Body of pancreas (tissue), 4 donors: ENCODE measurements around the gene BCL7A. TPM values are rescaled to one million over a fixed set of nuclear protein-coding genes. Genes with fewer than 3 reads are reported as not detected.
"Not testable (repeated sequence)": the region's sequence is repeated elsewhere in the genome, so short reads cannot be mapped to it uniquely, and the experiment has no call there.

Experiments
- ATAC-seq: fragments of 150-250 bp; one replicate; pipeline ENCODE4 v1.9.1; 2016
- DNase-seq, 4 donors: peaks; one replicate each; pipeline ENCODE4 v3.0.0-alpha.2; 2019
- H3K27ac ChIP-seq, 4 donors: fragments of 200-600 bp; sonication (generic); 1 replicate in 3 of 4; 2 replicates in 1 of 4; pipeline versions ENCODE4 v1.5.1 to v1.6.1; 2016 to 2019; ENCODE audit warnings: mild to moderate bottlenecking in 1 of 4, mixed read lengths in 1 of 4, moderate library complexity in 1 of 4
- H3K27me3 ChIP-seq, 2 donors: fragments of 200-600 bp; sonication (generic); one replicate each; pipeline ENCODE4 v1.6.0; 2016; ENCODE audit warnings: mild to moderate bottlenecking in 1 of 2
- H3K36me3 ChIP-seq, 2 donors: fragments of 200-600 bp; sonication (generic); replicated peaks in 1 of 2; 2 replicates each; pipeline ENCODE4 v1.5.1; 2016; ENCODE audit warnings: low read depth in 2 of 2; ENCODE audit not compliant: insufficient read depth in 1 of 2
- H3K4me1 ChIP-seq: fragments of 200-600 bp; sonication (generic); one replicate; pipeline ENCODE4 v1.6.0; 2016
- H3K4me3 ChIP-seq, 2 donors: fragments of 200-600 bp; sonication (generic); 1 replicate in 1 of 2; 2 replicates in 1 of 2; pipeline ENCODE4 v1.5.1; 2016 to 2019
- H3K9me3 ChIP-seq, 3 donors: fragments of 200-600 bp; sonication (generic); 1 replicate in 2 of 3; 2 replicates in 1 of 3; pipeline ENCODE4 v1.5.1; 2016
- CTCF ChIP-seq, 7 experiments: fragments of 450-650 bp in 4 of 7; fragments of 200-600 bp in 3 of 7; sonication (generic) in 3 of 7; IDR thresholded peaks; one replicate each; pipeline ENCODE4 v1.5.1; 2016 to 2019; ENCODE audit warnings: antibody characterized with exemption in 7 of 7
- POLR2A ChIP-seq, 3 donors: fragments of 450-650 bp; IDR thresholded peaks; one replicate each; pipeline ENCODE4 v1.6.1; 2016; ENCODE audit warnings: antibody characterized with exemption in 3 of 3, mild to moderate bottlenecking in 2 of 3
- WGBS, 2 donors: methylation state at CpG; one replicate each; pipeline ENCODE4 v1.1.5; 2017; 5-methylcytosine and 5-hydroxymethylcytosine counted together
- intact Hi-C: fragments of 100-400 bp; cut with DNase I; formaldehyde crosslinking; loops from one replicate; pipeline ENCODE4 v1.15.1; 2023
- total RNA-seq, 2 donors: library from RNA; depleted of rRNA; stranded (reverse); fragments of >200 nt; gene quantifications; one replicate each; pipeline ENCODE4 v1.1.0, GENCODE V29; 2016

BCL7A gene
- total RNA-seq, 2 donors from 2014 or later, result 19.1 to 25.2 TPM

- H3K27ac ChIP-seq, result no peak overlapping the region
- no peaks in the 10 kb centered on the region for H3K4me1 ChIP-seq
- no peaks in the 10 kb centered on the region for H3K9me3 ChIP-seq
- TF ChIP-seq POLR2A (IDR thresholded peaks at IDR 0.05), result no peak
- TF ChIP-seq CTCF (IDR thresholded peaks at IDR 0.05), result no peak
- no peaks in the 10 kb centered on the region for H3K27me3 ChIP-seq
- no peak overlapping the region for H3K4me3 ChIP-seq
- DNase-seq, result no peak
- H3K36me3 ChIP-seq, result no peaks in the 10 kb centered on the region
- no peak for ATAC-seq
- WGBS, 2 donors, result 58 to 67% methylated on average over 13 of the region's 13 CpGs
- intact Hi-C loops, result no loop called here
Measured at GRCh38 chr12:121983536-121984210, 38.0 kb upstream of the BCL7A start.

GRCh38 chr12:121986489-121987245 lies 35.0 kb upstream of the BCL7A start:
- Histone ChIP-seq H3K27ac (no peak overlapping the region), H3K4me3 (no peak overlapping the region), H3K9me3 (no peaks in the 10 kb centered on the region), H3K27me3 (no peaks in the 10 kb centered on the region), H3K4me1 (no peaks in the 10 kb centered on the region), H3K36me3 (no peaks in the 10 kb centered on the region)
- TF ChIP-seq CTCF (IDR thresholded peaks at IDR 0.05), result no peak
- TF ChIP-seq POLR2A (IDR thresholded peaks at IDR 0.05), result no peak
- no peak for DNase-seq
- intact Hi-C loops, result no loop called here
- WGBS, 2 donors, result 77 to 83% methylated on average over 14 of the region's 14 CpGs
- no peak for ATAC-seq

- H3K9me3 ChIP-seq, H3K4me3 ChIP-seq, H3K27ac ChIP-seq, H3K4me1 ChIP-seq, intact Hi-C loops, ATAC-seq, H3K27me3 ChIP-seq, H3K36me3 ChIP-seq, DNase-seq: not testable (repeated sequence)
- 88% methylated on average over 10 of the region's 10 CpGs for WGBS, 2 donors
Measured at GRCh38 chr12:121988519-121988918, 33.2 kb upstream of the BCL7A start.

- no peaks in the 10 kb centered on the region for H3K27me3 ChIP-seq
- ATAC-seq, result no peak
Measured at GRCh38 chr12:121989276-121990113, 32.2 kb upstream of the BCL7A start.

More at GRCh38 chr12:121989276-121990113, 32.2 kb upstream of the BCL7A start:
- Histone ChIP-seq H3K4me1 (no peaks in the 10 kb centered on the region), H3K4me3 (no peak overlapping the region), H3K36me3 (no peaks in the 10 kb centered on the region), H3K9me3 (no peaks in the 10 kb centered on the region), H3K27ac (no peak overlapping the region)
- intact Hi-C loops, result no loop called here
- TF ChIP-seq POLR2A (IDR thresholded peaks at IDR 0.05) (no peak), CTCF (IDR thresholded peaks at IDR 0.05) (no peak)
- WGBS, 2 donors, result 89 to 94% methylated on average over 13 to 14 of the region's 14 CpGs
- no peak for DNase-seq
